SK-N-SH (cell line): ENCODE data around the gene ITGB5. TPM values are rescaled to one million over a fixed set of nuclear protein-coding genes. Genes with fewer than 3 reads are reported as not detected.

Experiments used
- CTCF ChIA-PET: fragments of 300-600, 350-600 bp; formaldehyde crosslinking; extraction: SDS; loops from one replicate; lab custom pipeline; 2021; lab: Yijun Ruan, JAX
- POLR2A ChIA-PET: fragments of 350-600 bp; sonication (Branson Sonifier 250); formaldehyde crosslinking; extraction: SDS; loops from one replicate; lab custom pipeline; 2020; ENCODE audit warnings: antibody characterized with exemption, inconsistent platforms; lab: Yijun Ruan, JAX
- DNase-seq: peaks from one replicate; pipeline ENCODE4 v3.0.0; 2012
- H2AFZ ChIP-seq: fragments of 200-600 bp; sonication (generic); 2 replicates; pipeline ENCODE4 v1.8.1; 2016; ENCODE audit warnings: antibody characterized with exemption, mild to moderate bottlenecking, low read depth
- H3F3A ChIP-seq: fragments of 200-600 bp; sonication (generic); replicated peaks from 2 replicates; pipeline ENCODE3; 2016; ENCODE audit warnings: antibody characterized with exemption, mild to moderate bottlenecking; ENCODE audit not compliant: insufficient read depth
- H3K27ac ChIP-seq, 2 experiments: fragments of 200-500 bp in 1 of 2; fragments of 200-600 bp in 1 of 2; sonication (Bioruptor generic) in 1 of 2; sonication (generic), shearing (Covaris generic) in 1 of 2; 2 replicates each; pipeline versions ENCODE4 v1.5.1 to v1.6.1; 2014 to 2016; ENCODE audit warnings: low read depth in 2 of 2, inconsistent platforms in 1 of 2, low read length in 1 of 2, mild to moderate bottlenecking in 1 of 2, mixed read lengths in 1 of 2
- H3K27me3 ChIP-seq: fragments of 200-600 bp; sonication (generic), shearing (Covaris generic); 2 replicates; pipeline ENCODE4 v1.6.1; 2016; ENCODE audit warnings: mixed run types; ENCODE audit not compliant: insufficient read depth
- H3K36me3 ChIP-seq, 2 experiments: fragments of 200-500 bp in 1 of 2; fragments of 200-600 bp in 1 of 2; sonication (Bioruptor generic) in 1 of 2; sonication (generic) in 1 of 2; replicated peaks in 1 of 2; 2 replicates each; pipeline versions ENCODE3 to v1.5.1; 2014 to 2016; ENCODE audit warnings: low read length in 1 of 2, mild to moderate bottlenecking in 1 of 2; ENCODE audit not compliant: insufficient read depth in 2 of 2, control insufficient read depth in 1 of 2
- H3K4me1 ChIP-seq, 2 experiments: fragments of 200-500 bp in 1 of 2; fragments of 200-600 bp in 1 of 2; sonication (Bioruptor generic) in 1 of 2; sonication (generic), shearing (Covaris generic) in 1 of 2; 2 replicates each; pipeline versions ENCODE4 v1.5.1 to v1.6.1; 2014 to 2016; ENCODE audit warnings: low read depth in 1 of 2, low read length in 1 of 2, mixed run types in 1 of 2; ENCODE audit not compliant: insufficient read depth in 2 of 2, control insufficient read depth in 1 of 2
- H3K4me2 ChIP-seq: fragments of 200-600 bp; sonication (generic), shearing (Covaris generic); 2 replicates; pipeline ENCODE4 v1.6.1; 2017; ENCODE audit warnings: mixed run types
- H3K4me3 ChIP-seq, 2 experiments: fragments of 200-500 bp in 1 of 2; fragments of 200-600 bp in 1 of 2; sonication (Bioruptor generic) in 1 of 2; sonication (generic), shearing (Covaris generic) in 1 of 2; 2 replicates each; pipeline versions ENCODE4 v1.5.1 to v1.8.1; 2014 to 2016; ENCODE audit warnings: low read depth in 2 of 2, inconsistent platforms in 1 of 2, low read length in 1 of 2, mild to moderate bottlenecking in 1 of 2, mixed read lengths in 1 of 2, moderate library complexity in 1 of 2
- H3K79me2 ChIP-seq: fragments of 200-600 bp; sonication (generic); 2 replicates; pipeline ENCODE4 v1.8.1; 2017; ENCODE audit warnings: mild to moderate bottlenecking; ENCODE audit not compliant: insufficient read depth
- H3K9ac ChIP-seq: fragments of 200-600 bp; sonication (generic); 2 replicates; pipeline ENCODE4 v1.6.1; 2017; ENCODE audit warnings: mixed run types
- H3K9me2 ChIP-seq: fragments of 200-600 bp; sonication (generic); 2 replicates; pipeline ENCODE4 v1.6.1; 2017; ENCODE audit warnings: mixed run types
- H3K9me3 ChIP-seq: fragments of 200-600 bp; sonication (generic); 2 replicates; pipeline ENCODE4 v1.6.1; 2017; ENCODE audit warnings: mixed run types, mild to moderate bottlenecking, moderate library complexity
- H4K20me1 ChIP-seq: fragments of 200-600 bp; sonication (generic); 2 replicates; pipeline ENCODE4 v1.6.1; 2017; ENCODE audit warnings: mild to moderate bottlenecking, mixed run types; ENCODE audit not compliant: insufficient read depth
- CHD2 ChIP-seq: fragments of 150-350 bp; IDR thresholded peaks from 2 replicates; pipeline ENCODE4 v1.6.1; 2018; ENCODE audit warnings: low read length; ENCODE audit not compliant: partially characterized antibody
- CTCF ChIP-seq: fragments of 200-600 bp; sonication (generic); IDR thresholded peaks from 2 replicates; pipeline ENCODE4 v1.6.1; 2017; ENCODE audit warnings: antibody characterized with exemption, mild to moderate bottlenecking, moderate library complexity
- EP300 ChIP-seq, 2 experiments: IDR thresholded peaks; 2 replicates each; pipeline versions ENCODE4 v1.4.0 to v1.6.1; 2012; ENCODE audit warnings: borderline replicate concordance in 1 of 2, low read depth in 1 of 2, low read length in 1 of 2
- GATA2 ChIP-seq: sonication (generic); formaldehyde crosslinking; IDR thresholded peaks from 2 replicates; pipeline ENCODE4 v1.5.0; 2020; ENCODE audit warnings: mild to moderate bottlenecking, missing genetic modification reagents
- IRF3 ChIP-seq: fragments of 150-350 bp; IDR thresholded peaks from 2 replicates; pipeline ENCODE4 v1.6.1; 2016; ENCODE audit warnings: mild to moderate bottlenecking, low read depth, low read length
- MEF2A ChIP-seq: IDR thresholded peaks from 2 replicates; pipeline ENCODE4 v1.4.0; 2012; ENCODE audit warnings: low read depth, borderline replicate concordance
- MXI1 ChIP-seq: IDR thresholded peaks from 2 replicates; pipeline ENCODE4 v1.6.1; 2012; ENCODE audit warnings: mild to moderate bottlenecking, low read depth, low read length, improper control_type of control experiment
- NFIC ChIP-seq: IDR thresholded peaks from 2 replicates; pipeline ENCODE4 v1.4.0; 2012; ENCODE audit warnings: borderline replicate concordance
- NRF1 ChIP-seq: IDR thresholded peaks from 2 replicates; pipeline ENCODE4 v1.6.1; 2012; ENCODE audit warnings: low read depth, mild to moderate bottlenecking, low read length
- PBX3 ChIP-seq: IDR thresholded peaks from 2 replicates; pipeline ENCODE4; 2012
- POLR2AphosphoS5 ChIP-seq: IDR thresholded peaks from 2 replicates; pipeline ENCODE4 v1.6.1; 2012; ENCODE audit warnings: low read depth, low read length
- RAD21 ChIP-seq: IDR thresholded peaks from 2 replicates; pipeline ENCODE4 v1.6.1; 2012; ENCODE audit warnings: mild to moderate bottlenecking, low read length
- RCOR1 ChIP-seq: fragments of 150-350 bp; IDR thresholded peaks from 2 replicates; pipeline ENCODE4 v1.6.1; 2017; ENCODE audit warnings: antibody characterized with exemption, low read length
- RFX5 ChIP-seq: IDR thresholded peaks from 2 replicates; pipeline ENCODE4 v1.6.1; 2012; ENCODE audit warnings: mild to moderate bottlenecking, improper control_type of control experiment, low read length
- RXRA ChIP-seq: IDR thresholded peaks from 2 replicates; pipeline ENCODE4 v1.4.0; 2012; ENCODE audit warnings: low read depth, mild to moderate bottlenecking, borderline replicate concordance
- SMC3 ChIP-seq: IDR thresholded peaks from 2 replicates; pipeline ENCODE4 v1.6.1; 2012; ENCODE audit warnings: low read depth, low read length, improper control_type of control experiment
- TAF1 ChIP-seq: IDR thresholded peaks from 2 replicates; pipeline ENCODE4 v1.6.1; 2012; ENCODE audit warnings: low read depth, mild to moderate bottlenecking, low read length, moderate library complexity, borderline replicate concordance
- TCF12 ChIP-seq: IDR thresholded peaks from 2 replicates; pipeline ENCODE4 v1.4.0; 2012
- TEAD4 ChIP-seq: IDR thresholded peaks from 2 replicates; pipeline ENCODE4 v1.4.0; 2012; ENCODE audit warnings: mild to moderate bottlenecking, borderline replicate concordance; ENCODE audit not compliant: insufficient read depth
- ZBTB33 ChIP-seq: IDR thresholded peaks from 2 replicates; pipeline ENCODE4 v1.4.0; 2012; ENCODE audit warnings: low read depth, borderline replicate concordance
- WGBS: methylation state at CpG from one replicate; pipeline ENCODE4 v1.1.6; 2017; ENCODE audit warnings: low lambda C conversion rate; 5-methylcytosine and 5-hydroxymethylcytosine counted together
- polyA plus RNA-seq, 3 experiments: library from polyadenylated mRNA; depleted of rRNA; stranded (reverse); fragments of >200 nt; gene quantifications; 2 replicates each; pipeline ENCODE4 v1.2.3, GENCODE V29; 2012

The ITGB5 gene
- polyA plus RNA-seq, 1 of the 3 experiments (the other 2 are of a cell fraction): 481 TPM

GRCh38 chr3:124843047-124843446, 44.1 kb downstream of the ITGB5 start:
- no peak for TF ChIP-seq RAD21
- H3K9me3 ChIP-seq: no peaks in the 10 kb centered on the region
- no peaks in the 10 kb centered on the region for H3K27me3 ChIP-seq
- peak overlapping the region in 1 of 2 experiments; percentile 95; a peak in 2 of 4 replicates for H3K27ac ChIP-seq
- ChIA-PET CTCF (interaction anchor here (0.9 to 2.1 kb wide), 3 partner anchors 19 to 59 kb away, joined by 3 to 6 read pairs (median 5); no protein-coding TSS in a partner anchor), POLR2A (interaction anchor here (1.0 to 2.2 kb wide), 3 partner anchors 44 to 72 kb away, joined by 3 to 5 read pairs (median 3); partner anchors contain the start of gene ITGB5)
- DNase-seq: no peak
- no peaks in the 10 kb centered on the region for H3K9me2 ChIP-seq
- H3K4me1 ChIP-seq: peaks cover 38 to 65% of the 10 kb centered on the region in 2 experiments
- H2AFZ ChIP-seq: no peak overlapping the region
- H3K36me3 ChIP-seq: peaks cover 61 to 75% of the 10 kb centered on the region in 2 experiments
- no peak overlapping the region for H3K4me3 ChIP-seq
- peaks cover 33% of the 10 kb centered on the region for H3K79me2 ChIP-seq
- H3F3A ChIP-seq: peaks cover 40% of the 10 kb centered on the region
- no peak overlapping the region for H3K9ac ChIP-seq
- 96% methylated on average over 4 of the region's 4 CpGs for WGBS
- no peak overlapping the region for H3K4me2 ChIP-seq
- no peaks in the 10 kb centered on the region for H4K20me1 ChIP-seq

- TF ChIP-seq SMC3 (no peak), TAF1 (no peak), TEAD4 (no peak), CHD2 (no peak), MXI1 (no peak), CTCF (no peak), RXRA (no peak), POLR2AphosphoS5 (no peak), NRF1 (no peak), RCOR1 (no peak), MEF2A (no peak), TCF12 (no peak), EP300 (IDR thresholded peaks at IDR 0.05; ENCODE audit: borderline replicate concordance in 1 of 2, low read depth in 1 of 2, low read length in 1 of 2) (no peak), ZBTB33 (no peak), GATA2 (CRISPR knock-in tag) (no peak), PBX3 (no peak), RFX5 (no peak), RAD21 (no peak), NFIC (no peak), IRF3 (no peak)
- H3K9me2 ChIP-seq: no peaks in the 10 kb centered on the region
- no peaks in the 10 kb centered on the region for H3K9me3 ChIP-seq
- CTCF ChIA-PET: interaction anchor here (0.6 kb wide), 1 partner anchor 16 kb away, joined by 3 read pairs; no protein-coding TSS in a partner anchor
- H3F3A ChIP-seq: peaks cover 51% of the 10 kb centered on the region
- POLR2A ChIA-PET: interaction anchor here (0.7 kb wide), 1 partner anchor 593 kb away, joined by 3 read pairs; no protein-coding TSS in a partner anchor
- no peak overlapping the region for H3K4me2 ChIP-seq
- peaks cover 55 to 66% of the 10 kb centered on the region in 2 experiments for H3K36me3 ChIP-seq
- H2AFZ ChIP-seq: no peak overlapping the region
- peak overlapping the region in 1 of 2 experiments; percentile 95; a peak in 1 of 4 replicates for H3K27ac ChIP-seq
- H4K20me1 ChIP-seq: no peaks in the 10 kb centered on the region
- peaks cover 39% of the 10 kb centered on the region for H3K79me2 ChIP-seq
- peaks cover 48 to 73% of the 10 kb centered on the region in 2 experiments for H3K4me1 ChIP-seq
- H3K27me3 ChIP-seq: no peaks in the 10 kb centered on the region
- H3K4me3 ChIP-seq: no peak overlapping the region
- no peak overlapping the region for H3K9ac ChIP-seq
- no peak for DNase-seq
- WGBS: 89% methylated on average over 2 of the region's 2 CpGs
Observed at GRCh38 chr3:124841517-124841916, 45.6 kb downstream of the ITGB5 start.
